Raji (cell line): ENCODE results near the gene DDB1.

Experiments used
- POLR2A ChIP-seq: IDR thresholded peaks from 2 replicates; pipeline ENCODE4 v1.6.1; 2011; ENCODE audit warnings: low read depth, low read length, control low read depth; ENCODE audit not compliant: insufficient read depth

Gene DDB1

DNA sequence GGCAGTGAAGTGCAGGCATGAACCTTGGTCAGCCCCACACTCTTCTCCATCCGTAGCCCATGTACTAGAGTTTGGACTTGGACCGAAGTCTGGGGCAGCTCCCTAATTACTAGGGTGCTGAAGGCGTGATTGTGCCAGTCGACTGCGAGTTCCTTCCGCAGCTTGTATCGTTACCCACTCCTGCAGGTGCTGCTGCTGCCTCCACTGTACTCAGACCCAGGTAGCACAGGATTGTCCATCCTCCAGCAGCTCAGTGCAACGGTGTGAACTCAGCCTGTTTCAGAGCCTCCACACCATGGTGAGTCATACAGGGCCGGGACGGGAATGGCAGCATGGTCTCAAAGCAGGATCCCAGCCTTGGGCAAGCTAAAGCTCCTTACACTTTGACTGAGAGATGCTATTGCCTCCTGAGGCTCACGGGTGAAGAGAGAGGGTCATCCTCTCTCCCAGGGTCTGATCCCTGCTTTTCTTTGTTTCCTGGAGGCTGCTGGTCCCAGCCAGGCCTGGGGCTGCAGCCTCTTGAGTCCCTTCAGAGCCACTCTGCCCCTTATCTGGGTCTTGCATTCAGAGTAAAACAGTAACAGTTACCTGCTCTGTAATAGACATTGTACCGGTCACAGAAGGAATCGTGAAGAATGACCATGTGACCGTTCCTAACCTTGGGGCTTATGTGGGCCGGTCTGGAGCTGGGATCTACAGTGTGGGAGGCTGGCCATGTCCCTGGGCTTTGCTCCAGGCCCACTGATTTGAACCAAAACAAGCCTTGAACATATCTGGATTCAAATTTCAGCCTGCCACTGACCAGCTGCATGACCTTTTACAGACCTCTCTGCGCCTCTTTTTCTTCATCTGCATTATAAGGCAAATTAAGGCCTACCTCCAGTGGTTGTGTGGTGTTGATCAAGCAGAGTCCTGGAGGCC is 1.8 kb upstream of the DDB1 start:
- TF ChIP-seq POLR2A: peak; percentile 24; the same call in 1 of the 2 replicates

GRCh38 chr11:61333550-61334433 is 887 bp upstream of the DDB1 start:
- TF ChIP-seq POLR2A: no peak

DNA sequence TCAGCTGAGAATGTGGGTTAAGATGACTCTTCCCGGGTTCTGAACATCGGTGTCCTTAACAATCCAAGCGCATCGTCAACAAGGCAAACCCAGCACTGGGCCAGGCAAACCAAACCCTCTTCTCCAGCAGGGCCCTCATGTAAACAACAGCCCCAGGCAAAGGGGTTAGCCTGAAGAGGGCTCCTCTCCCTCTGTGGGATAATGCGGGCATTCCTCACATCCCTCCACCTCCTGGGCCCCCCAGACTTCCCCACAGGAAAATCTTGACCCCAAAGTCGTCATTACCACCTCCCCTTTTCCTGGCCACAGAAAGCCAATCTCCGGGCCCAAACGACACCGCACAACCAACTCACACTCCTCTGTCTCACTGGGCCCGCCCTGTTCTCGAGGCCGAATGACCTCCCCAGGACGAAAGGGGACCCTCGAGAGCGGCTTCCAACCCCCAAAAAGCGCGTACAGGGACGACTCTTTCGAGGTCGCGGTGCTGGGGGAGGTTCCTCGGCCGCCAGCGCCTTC is 566 bp downstream of the DDB1 start:
- TF ChIP-seq POLR2A: no peak

DNA sequence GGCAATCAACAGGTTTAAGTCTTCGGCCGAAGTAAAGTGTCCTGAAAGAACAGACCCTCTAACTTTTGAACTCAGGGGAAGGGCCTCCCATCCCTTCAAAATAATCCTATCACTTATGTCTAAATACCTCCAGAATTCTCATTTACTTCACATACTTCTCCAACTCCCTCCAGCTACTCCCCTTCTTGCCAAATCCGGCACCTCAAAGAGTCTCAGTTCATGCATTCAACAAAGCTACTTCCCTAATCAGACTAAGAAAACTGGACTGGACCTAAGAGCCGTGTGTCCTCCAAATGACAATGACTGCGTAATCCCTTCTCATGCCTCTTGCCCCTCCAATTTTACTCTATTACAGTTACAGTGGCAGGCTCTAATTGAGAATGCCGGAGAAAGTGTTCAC is 1.3 kb downstream of the DDB1 start:
- no peak for TF ChIP-seq POLR2A

DNA sequence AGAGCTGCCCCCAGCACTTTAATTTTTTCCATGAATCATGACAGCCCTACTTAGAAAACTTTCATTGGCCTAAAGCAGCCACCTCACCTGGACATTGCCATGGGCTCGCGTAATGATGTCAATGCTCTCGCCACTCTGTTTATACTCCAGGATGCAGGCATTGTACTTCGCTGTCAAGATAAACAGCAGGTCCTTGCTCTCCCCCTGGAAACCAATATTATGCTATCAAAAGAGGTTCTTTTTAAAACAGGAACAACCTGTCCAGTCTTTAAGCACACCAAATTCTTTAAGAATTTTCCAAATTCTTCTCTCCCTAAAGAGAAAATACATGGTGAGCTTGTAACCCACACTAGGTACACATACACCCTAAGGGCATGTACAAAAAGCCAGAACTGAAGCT is 3.0 kb downstream of the DDB1 start:
- no peak for TF ChIP-seq POLR2A

- no peak for TF ChIP-seq POLR2A
Measured at GRCh38 chr11:61328351-61328750, 4.6 kb downstream of the DDB1 start.

GRCh38 chr11:61327669-61328071 is 5.2 kb downstream of the DDB1 start:
- TF ChIP-seq POLR2A: no peak

DNA sequence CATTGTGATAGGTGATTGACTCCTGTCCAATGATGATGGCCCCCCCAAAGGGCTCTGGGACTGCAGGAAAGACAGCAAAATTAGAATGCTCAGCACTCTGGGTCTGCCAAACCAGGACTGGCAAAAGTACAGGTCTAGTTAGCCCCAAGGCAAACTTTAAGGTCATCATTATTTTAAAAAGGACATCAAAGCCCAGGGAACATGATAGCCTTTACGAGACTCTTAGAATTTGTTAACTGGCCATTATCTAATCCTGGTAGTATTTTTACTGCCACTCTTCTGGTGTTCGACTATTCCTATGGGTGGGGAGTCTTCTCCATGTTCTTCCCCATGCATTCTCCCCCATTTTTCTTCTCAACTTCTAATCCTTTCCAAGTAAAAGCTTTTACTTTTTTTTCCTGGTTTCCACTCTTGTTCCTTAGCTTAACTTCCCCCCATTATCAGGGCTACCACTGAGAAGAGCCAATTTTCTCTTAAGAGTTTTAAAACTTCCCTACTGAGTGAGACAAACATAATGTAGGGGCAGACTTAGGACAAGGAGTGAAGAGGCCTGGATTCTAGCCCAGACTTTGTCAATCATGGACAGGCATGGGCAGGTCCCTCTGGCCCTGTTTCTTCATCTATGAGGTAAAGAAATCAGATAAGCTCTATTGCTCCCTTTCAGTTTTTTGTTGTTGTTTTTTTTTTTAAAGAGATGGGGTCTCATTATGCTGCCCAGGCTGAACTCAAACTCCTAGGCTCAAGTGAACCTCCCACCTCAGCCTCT is 7.1 kb downstream of the DDB1 start:
- TF ChIP-seq POLR2A: no peak

GRCh38 chr11:61315260-61315659 is 17.6 kb downstream of the DDB1 start:
- TF ChIP-seq POLR2A: no peak

DNA sequence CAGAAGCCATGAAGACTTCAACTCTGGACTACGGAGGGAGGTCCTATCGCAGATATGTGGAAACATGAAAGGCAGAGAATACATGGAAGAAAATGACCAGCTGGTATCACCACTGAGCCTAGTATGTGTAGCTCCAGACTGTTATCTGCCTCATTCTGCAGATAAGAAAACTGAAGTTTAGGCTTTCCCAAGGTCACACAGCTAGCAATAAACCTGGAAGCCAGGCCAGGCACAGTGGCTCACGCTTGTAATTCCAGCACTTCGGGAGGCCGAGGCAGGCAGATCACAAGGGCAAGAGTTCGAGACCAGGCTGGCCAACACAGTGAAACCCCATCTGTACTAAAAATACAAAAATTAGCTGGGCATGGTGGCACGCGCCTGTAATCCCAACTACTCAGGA is 22.2 kb downstream of the DDB1 start:
- TF ChIP-seq POLR2A: no peak

DNA sequence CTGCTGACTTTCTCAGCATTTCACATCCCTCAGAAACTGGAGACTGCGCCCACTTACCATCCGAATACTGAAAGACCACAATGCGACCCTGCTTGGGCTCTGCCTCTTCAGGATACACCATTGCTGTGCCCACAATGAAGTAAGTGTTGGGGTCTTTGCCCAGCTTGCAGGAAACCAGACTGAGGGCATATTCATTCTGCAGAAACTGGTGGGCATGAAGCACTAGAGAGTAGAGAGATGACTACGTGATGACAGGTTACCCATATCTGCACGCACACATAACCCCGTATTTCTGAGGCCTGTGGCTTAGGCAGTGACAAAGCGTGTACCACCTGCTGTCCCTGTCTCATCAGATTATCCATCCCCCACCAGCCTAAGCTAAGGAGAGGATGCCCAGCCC is 23.2 kb downstream of the DDB1 start:
- no peak for TF ChIP-seq POLR2A

- TF ChIP-seq POLR2A: no peak
Measured at GRCh38 chr11:61309141-61309540, 23.8 kb downstream of the DDB1 start.

GRCh38 chr11:61307354-61307753 is 25.6 kb downstream of the DDB1 start:
- no peak for TF ChIP-seq POLR2A

DNA sequence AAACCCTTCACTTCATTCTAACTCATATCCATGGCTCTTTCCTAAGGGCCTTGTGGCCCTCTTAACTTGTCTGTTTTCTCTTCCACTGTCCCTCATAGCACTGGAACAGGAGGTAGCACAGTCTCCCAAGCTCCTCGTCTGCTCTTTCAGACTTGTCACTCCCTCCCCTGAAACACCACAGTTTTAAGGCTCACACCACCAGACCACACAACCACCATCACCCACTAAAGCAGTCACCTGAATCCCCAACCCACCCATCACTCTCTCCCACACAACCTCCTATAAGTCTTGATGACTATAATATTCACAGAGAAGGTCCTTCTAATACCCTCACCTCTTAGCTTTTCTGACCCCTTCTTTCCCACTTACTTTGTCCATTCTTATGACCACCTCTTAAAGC is 26.7 kb downstream of the DDB1 start:
- TF ChIP-seq POLR2A: no peak

DNA sequence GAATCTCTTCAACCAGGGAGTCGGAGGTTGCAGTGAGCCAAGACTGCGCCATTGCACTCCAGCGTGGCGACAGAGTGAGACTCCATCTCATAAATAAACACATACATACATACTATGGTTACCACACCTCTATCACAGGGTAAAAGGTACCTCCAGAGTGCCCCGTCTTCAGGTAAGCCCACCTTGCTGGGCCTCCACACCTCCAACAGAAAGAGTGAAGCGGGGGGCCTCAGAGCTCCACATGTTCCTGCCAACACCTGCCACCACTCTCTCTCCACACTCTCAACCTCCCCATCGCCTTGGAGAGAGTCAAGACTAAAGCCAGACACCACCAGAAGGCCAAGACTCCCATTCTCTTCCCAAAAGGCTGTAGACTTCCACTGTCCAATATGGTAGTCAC is 27.5 kb downstream of the DDB1 start:
- TF ChIP-seq POLR2A: no peak
